Stomach (tissue), 4 donors: ENCODE results near the gene VPS45.

Experiments
- CTCF ChIP-seq, 7 experiments: fragments of 450-650 bp in 4 of 7; fragments of 200-600 bp in 3 of 7; sonication (generic) in 3 of 7; IDR thresholded peaks; one replicate each; pipeline ENCODE4 v1.5.1; 2016 to 2019; ENCODE audit warnings: antibody characterized with exemption in 7 of 7, control low read depth in 2 of 7, mild to moderate bottlenecking in 1 of 7
- EP300 ChIP-seq: sonication (generic); formaldehyde crosslinking; IDR thresholded peaks from one replicate; pipeline ENCODE4 v1.6.1; 2017; ENCODE audit warnings: antibody characterized with exemption

DNA sequence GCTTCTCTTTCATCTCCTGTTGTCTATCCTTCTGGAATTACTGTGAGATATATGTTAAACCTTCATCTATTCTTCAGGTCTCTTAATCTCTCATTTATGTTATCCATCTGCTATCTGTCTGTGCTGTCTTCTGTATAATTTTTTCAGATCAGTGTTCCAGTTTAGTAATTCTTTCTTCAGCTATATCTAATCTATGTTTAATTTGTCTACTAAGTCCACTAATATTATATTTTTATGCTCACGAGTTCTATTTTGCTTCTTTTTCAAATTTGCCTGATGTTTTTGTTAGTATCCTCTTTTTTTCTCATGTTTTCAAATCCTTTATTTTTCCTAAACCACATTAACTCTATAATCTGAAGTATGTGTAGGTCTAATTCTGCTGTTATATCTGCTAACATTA is 47.5 kb downstream of the VPS45 start:
- no peak for TF ChIP-seq CTCF (IDR thresholded peaks at IDR 0.05)
- no peak for TF ChIP-seq EP300
